GM12873 (cell line): ENCODE results near the gene MTHFR.

ENCODE experiments used
- TF ChIP-seq, protein P1 (sequence below): IDR thresholded peaks from 2 replicates; pipeline ENCODE4 v1.5.1; 2012; ENCODE audit warnings: low read depth, mild to moderate bottlenecking, moderate library complexity, low read length, control low read depth; ENCODE audit not compliant: insufficient read depth; ENCODE audit errors: missing control alignments

The MTHFR gene

DNA sequence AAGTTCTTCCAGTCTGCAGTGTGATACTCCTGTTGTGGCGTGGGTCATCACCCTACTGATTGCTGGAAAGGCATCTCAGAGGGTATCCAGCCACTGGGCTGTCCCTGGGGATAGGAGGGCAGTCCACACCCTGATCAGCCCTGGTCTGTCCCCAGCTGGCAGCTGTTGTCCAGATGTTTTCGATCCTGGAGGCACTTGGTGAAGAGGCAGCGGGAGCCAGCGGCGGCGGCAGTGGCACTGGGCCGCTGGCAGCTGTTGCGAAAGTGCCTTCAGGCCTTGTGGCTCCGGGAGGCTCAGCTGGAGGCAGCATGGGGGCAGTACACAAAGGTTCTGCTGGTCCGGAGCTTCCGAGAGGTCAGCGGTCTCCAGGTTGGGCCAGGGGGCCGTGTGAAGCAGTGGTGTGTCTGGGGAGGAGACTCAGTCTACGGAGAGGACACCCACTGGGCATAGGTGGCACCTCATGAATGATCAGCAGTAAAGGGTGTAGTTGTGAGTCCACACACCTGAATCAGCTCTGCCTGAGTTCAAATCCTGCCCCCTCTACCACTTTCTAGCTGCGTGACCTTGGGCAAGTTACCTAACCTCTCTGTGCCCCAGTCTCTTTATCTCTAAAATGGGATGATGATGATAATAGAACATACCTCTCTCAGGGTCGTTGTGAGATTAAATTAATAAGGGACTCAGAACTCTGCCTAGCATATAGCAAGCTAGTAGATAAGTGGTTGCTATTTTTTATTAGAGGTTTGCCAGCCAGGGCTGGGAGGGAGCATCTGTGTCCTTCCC is 37.7 kb downstream of the MTHFR start:
- TF ChIP-seq, protein P1, sequence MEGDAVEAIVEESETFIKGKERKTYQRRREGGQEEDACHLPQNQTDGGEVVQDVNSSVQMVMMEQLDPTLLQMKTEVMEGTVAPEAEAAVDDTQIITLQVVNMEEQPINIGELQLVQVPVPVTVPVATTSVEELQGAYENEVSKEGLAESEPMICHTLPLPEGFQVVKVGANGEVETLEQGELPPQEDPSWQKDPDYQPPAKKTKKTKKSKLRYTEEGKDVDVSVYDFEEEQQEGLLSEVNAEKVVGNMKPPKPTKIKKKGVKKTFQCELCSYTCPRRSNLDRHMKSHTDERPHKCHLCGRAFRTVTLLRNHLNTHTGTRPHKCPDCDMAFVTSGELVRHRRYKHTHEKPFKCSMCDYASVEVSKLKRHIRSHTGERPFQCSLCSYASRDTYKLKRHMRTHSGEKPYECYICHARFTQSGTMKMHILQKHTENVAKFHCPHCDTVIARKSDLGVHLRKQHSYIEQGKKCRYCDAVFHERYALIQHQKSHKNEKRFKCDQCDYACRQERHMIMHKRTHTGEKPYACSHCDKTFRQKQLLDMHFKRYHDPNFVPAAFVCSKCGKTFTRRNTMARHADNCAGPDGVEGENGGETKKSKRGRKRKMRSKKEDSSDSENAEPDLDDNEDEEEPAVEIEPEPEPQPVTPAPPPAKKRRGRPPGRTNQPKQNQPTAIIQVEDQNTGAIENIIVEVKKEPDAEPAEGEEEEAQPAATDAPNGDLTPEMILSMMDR: no peak

DNA sequence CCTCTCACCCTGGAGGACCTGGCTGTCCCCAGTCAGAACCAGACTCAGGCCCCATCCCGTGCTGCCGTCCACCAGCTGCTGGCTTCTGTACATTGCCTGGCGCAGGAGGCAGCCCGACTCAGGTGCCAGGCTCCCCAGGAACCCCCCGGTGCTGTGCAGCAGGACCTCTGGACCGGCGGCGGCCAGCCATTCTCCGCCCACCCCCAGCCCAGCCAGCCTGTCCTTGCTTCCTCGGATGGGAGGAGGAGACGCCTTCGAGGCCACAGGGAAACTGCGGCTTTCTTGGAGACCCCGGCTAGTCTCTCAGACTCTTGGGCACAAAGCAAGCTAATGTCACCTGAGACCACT is 39.4 kb downstream of the MTHFR start:
- TF ChIP-seq, protein P1: no peak

DNA sequence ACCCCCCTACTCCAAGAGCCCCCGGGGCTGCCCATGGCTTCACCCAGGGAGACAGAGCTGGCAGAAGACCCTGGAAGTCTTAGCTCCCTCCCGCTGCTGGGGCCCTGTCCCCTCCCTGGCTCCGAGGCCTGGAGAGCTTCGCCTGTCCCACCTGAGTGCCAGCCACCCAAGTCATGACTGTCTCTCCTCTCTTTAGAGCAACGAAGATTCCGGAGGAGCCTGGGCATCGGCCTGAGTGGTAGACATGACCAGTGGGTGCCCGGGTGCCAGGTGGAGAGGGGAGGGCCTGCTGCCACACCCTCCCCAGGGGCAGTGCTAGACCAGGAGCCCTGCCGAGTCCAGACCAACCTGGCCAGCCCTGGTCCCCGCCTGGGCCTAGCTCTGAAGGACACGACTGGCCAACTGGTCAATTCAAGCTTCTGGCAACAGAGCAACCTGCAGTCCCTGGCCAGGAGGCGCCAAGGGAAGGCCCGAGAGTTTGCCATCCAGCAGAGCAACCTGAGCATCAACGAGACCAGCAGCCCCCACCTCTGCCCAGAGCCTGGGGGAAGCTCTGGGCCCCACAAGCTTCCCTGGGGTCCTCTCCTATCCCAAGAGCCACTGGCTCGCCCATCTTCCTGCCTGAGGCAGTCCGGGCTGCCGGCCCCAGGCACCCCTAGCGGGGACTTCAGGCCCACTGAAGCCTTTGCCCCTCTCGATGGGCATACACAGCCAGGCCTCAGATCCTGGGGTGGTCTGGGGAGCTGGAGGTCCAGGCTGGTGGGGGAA is 39.9 kb downstream of the MTHFR start:
- TF ChIP-seq, protein P1: no peak

DNA sequence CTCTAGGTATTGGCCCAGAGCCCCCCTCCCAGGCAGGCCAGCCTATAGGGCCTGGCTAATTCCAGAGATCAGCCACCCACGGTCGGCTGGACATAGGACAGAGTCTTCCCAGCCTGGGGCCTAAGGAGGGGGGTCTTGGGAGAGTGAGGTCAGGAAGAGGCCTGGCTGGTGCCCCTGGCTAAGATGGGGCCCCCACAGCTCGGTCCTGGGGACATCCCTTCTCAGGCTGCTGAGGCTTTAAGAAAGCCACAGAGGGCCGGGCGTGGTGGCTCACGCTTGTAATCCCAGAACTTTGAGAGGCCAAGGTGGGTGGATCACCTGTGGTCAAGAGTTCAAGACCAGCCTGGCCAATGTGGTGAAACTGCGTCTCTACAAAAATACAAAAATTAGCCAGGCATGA is 41.2 kb downstream of the MTHFR start:
- TF ChIP-seq, protein P1: no peak

DNA sequence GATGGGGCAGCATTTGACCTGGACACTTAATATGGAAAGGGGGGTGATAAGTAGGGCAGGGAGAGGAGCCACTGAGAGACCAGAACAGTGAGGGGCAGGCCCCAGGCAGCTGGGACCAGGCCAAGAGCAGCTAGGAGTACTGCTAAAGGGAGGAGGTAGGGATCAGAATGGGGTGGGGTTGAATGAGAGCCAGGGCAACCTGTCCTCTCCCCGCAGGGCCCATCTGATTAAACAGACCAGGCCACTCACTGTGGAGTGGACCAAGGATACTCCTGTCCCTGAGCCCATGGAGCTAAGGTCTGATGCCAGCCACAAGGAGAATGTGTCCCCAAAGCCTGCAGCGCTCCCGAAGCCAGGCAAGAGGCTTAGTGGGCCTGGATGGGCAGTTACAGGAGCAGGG is 41.6 kb downstream of the MTHFR start:
- TF ChIP-seq, protein P1: no peak

DNA sequence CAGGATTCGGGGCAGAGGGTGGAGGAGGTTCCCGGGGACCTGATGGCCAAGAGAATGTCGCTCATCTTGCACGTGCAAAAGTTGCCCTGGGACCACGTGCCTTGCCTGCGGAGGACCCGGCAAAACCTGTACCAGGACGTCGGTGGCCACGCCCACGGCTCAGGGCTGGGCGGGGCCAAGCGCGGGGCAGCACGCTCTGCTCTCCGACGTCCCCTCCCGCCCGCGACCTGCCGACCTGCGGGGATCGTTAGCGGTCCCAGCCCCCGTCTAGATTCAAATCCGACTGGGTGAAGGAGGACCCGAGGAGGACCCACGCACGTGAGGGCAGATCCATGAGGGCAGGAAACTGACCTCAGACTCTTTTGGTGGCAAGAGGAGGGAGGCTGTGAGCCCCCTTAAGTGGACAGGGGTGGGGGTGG is 43.8 kb downstream of the MTHFR start, which contains the start of gene C1orf167:
C1orf167 (plus strand) TSS at position 206 of the 419 bp plus-strand sequence. CDS start 2,208 bp downstream, outside the sequence.
- TF ChIP-seq, protein P1: no peak

DNA sequence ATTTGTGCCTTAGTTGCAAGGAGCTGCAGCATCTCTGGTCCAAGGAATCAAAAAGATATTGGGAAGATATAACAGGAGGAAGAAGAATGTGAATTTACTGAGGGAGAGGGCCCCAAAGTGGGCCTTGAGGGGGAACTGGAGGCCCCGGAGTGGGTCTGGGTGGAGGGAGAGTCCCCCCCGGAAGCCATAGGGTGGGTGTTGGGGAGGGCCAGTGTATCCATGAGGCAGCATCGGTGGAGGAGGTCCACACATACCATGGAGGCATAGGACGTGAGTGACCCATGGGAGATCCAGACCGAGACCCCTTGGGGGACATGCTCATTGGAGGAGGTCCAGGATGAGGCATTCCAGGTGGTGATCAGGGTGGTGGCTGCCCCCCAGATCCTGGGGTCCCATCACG is 44.5 kb downstream of the MTHFR start:
- TF ChIP-seq, protein P1: no peak
